ENCODE results near the gene ETV4.

DNA sequence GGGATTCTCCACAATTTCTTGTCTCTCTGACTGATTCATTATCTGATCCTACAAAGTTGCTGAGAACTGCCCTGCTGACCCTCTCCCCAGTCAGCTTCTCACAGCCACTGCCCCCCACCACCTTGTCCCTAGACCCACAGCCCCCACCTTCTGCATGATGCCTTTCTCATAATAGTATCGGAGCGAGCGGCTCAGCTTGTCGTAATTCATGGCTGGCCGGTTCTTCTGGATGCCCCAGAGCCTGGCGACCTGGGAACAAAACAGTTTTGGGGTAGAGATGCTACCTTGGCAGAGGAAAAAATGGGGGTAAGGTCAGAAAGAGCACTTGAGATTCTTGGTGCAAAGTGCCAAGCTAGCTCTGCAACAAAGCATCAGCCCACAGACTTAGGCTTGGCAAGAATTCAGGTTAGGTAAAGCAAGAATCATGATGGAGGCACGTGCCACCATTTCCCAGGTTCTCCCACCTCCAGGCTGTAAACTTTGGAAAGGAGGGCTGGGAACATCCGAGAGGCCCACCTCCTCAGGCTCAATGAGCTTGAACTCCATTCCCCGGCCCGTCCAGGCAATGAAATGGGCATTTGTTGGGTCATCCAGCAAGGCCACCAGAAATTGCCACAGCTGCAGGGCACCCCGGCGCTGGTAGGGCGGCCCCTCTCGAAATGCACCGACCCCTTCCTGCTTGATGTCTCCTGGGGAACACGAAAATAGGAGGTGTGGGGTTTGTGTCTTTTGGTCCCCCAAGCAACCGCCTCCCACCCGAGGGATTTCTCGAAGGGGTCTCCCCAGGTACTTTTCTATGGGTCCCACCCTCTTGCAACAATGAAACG, 16.9 kb downstream of the ETV4 start:
- TF ChIP-seq, protein P1, sequence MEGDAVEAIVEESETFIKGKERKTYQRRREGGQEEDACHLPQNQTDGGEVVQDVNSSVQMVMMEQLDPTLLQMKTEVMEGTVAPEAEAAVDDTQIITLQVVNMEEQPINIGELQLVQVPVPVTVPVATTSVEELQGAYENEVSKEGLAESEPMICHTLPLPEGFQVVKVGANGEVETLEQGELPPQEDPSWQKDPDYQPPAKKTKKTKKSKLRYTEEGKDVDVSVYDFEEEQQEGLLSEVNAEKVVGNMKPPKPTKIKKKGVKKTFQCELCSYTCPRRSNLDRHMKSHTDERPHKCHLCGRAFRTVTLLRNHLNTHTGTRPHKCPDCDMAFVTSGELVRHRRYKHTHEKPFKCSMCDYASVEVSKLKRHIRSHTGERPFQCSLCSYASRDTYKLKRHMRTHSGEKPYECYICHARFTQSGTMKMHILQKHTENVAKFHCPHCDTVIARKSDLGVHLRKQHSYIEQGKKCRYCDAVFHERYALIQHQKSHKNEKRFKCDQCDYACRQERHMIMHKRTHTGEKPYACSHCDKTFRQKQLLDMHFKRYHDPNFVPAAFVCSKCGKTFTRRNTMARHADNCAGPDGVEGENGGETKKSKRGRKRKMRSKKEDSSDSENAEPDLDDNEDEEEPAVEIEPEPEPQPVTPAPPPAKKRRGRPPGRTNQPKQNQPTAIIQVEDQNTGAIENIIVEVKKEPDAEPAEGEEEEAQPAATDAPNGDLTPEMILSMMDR (IDR thresholded peaks at IDR 0.05), result no peak
- TF ChIP-seq POLR2A (IDR thresholded peaks at IDR 0.05), result no peak

All from upper lobe of left lung (tissue), 4 donors.